K562 (cell line): Measurements from ENCODE around the gene CD300LD. TPM values are rescaled to one million over a fixed set of nuclear protein-coding genes. Genes with fewer than 3 reads are reported as not detected.

Experiments
- ATAC-seq: fragments of 200-7000 bp; cut with Tn5 transposase; 3 replicates; pipeline ENCODE4 v1.9.1; 2020; ENCODE audit warnings: moderate library complexity
- BruUV-seq: library from RNA; stranded (reverse); fragments of 400-500 nt; replicated peaks from 2 replicates; lab custom pipeline; 2021; lab: Mats Ljungman, UMichigan
- CTCF ChIA-PET: fragments of 300-600 bp; formaldehyde crosslinking; extraction: SDS; loops from one replicate; lab custom pipeline; 2021; ENCODE audit warnings: low intra/inter-chr PET ratio; lab: Yijun Ruan, JAX
- POLR2A ChIA-PET: fragments of 300-600, 350-650 bp; sonication (Branson Sonifier 250); formaldehyde crosslinking; extraction: SDS; loops from one replicate; lab custom pipeline; 2021; ENCODE audit warnings: antibody characterized with exemption, inconsistent platforms; lab: Yijun Ruan, JAX
- DNase-seq, 4 experiments: peaks; one replicate each; pipeline versions ENCODE4 v3.0.0 to v3.0.0-alpha.2; 2011 to 2018; ENCODE audit warnings: low spot score in 3 of 4, mixed read lengths in 3 of 4; ENCODE audit errors: extremely low read depth in 1 of 4
- FAIRE-seq: peaks from 2 replicates; lab custom pipeline; 2011; peaks lifted over from hg19 to GRCh38; lab: Jason Lieb, UNC
- H2AFZ ChIP-seq: 2 replicates; pipeline ENCODE4 v1.6.0; 2011; ENCODE audit warnings: low read depth, low read length, control low read depth, inconsistent platforms
- H3K27ac ChIP-seq: fragments of 200-600 bp; 3 replicates; pipeline ENCODE4 v1.8.0; 2011; ENCODE audit warnings: low read depth, mild to moderate bottlenecking, control low read depth, inconsistent platforms, low read length, moderate library complexity, mixed read lengths; ENCODE audit errors: extremely low read depth
- H3K27me3 ChIP-seq, 2 experiments: fragments of 300-600 bp in 1 of 2; 2 replicates in 1 of 2; 3 replicates in 1 of 2; pipeline versions ENCODE4 v1.6.0 to v1.8.0; 2011; ENCODE audit warnings: inconsistent platforms in 2 of 2, low read length in 2 of 2, mild to moderate bottlenecking in 1 of 2, mixed read lengths in 1 of 2, moderate library complexity in 1 of 2; ENCODE audit not compliant: control insufficient read depth in 2 of 2, insufficient read depth in 2 of 2
- H3K36me3 ChIP-seq: fragments of 300-600 bp; 3 replicates; pipeline ENCODE4 v1.8.0; 2011; ENCODE audit warnings: mild to moderate bottlenecking, low read length, inconsistent platforms; ENCODE audit not compliant: control insufficient read depth, insufficient read depth
- H3K4me1 ChIP-seq, 2 experiments: fragments of 200-600 bp in 1 of 2; replicated peaks in 1 of 2; 2 replicates in 1 of 2; 3 replicates in 1 of 2; pipeline versions ENCODE4 v1.5.1 to v1.8.0; 2011; ENCODE audit warnings: inconsistent platforms in 2 of 2, low read length in 2 of 2, mild to moderate bottlenecking in 1 of 2, mixed read lengths in 1 of 2, moderate library complexity in 1 of 2; ENCODE audit not compliant: control insufficient read depth in 2 of 2, insufficient read depth in 2 of 2
- H3K4me2 ChIP-seq: 2 replicates; pipeline ENCODE4 v1.6.1; 2011; ENCODE audit warnings: low read length, control low read depth, inconsistent platforms, mixed read lengths; ENCODE audit not compliant: insufficient read depth
- H3K4me3 ChIP-seq: fragments of 200-600 bp; sonication (generic), shearing (Covaris generic); 2 replicates; pipeline ENCODE4 v1.5.1; 2016; ENCODE audit warnings: control low read depth, inconsistent platforms
- H3K79me2 ChIP-seq: fragments of 200-600 bp; 3 replicates; pipeline ENCODE4 v1.8.0; 2011; ENCODE audit warnings: low read length, inconsistent platforms; ENCODE audit not compliant: control insufficient read depth, insufficient read depth
- H3K9ac ChIP-seq, 2 experiments: 2 replicates each; pipeline versions ENCODE4 v1.6.0 to v1.6.1; 2011; ENCODE audit warnings: low read depth in 2 of 2, low read length in 2 of 2, control low read depth in 1 of 2, inconsistent platforms in 1 of 2, mild to moderate bottlenecking in 1 of 2, mixed read lengths in 1 of 2; ENCODE audit not compliant: insufficient read depth in 1 of 2
- H3K9me1 ChIP-seq: one replicate; pipeline ENCODE4 v1.6.0; 2011; ENCODE audit warnings: inconsistent platforms, mild to moderate bottlenecking, low read length, moderate library complexity; ENCODE audit not compliant: control insufficient read depth, insufficient read depth
- H3K9me3 ChIP-seq: replicated peaks from 2 replicates; pipeline ENCODE4 v1.5.1; 2011; ENCODE audit warnings: low read depth, low read length, inconsistent platforms; ENCODE audit not compliant: control insufficient read depth, insufficient read depth
- H4K20me1 ChIP-seq: replicated peaks from 2 replicates; pipeline ENCODE4 v1.6.1; 2011; ENCODE audit warnings: low read length, inconsistent platforms, mixed read lengths; ENCODE audit not compliant: control insufficient read depth, insufficient read depth
- C11orf30 ChIP-seq: fragments of 450-650 bp; IDR thresholded peaks from 2 replicates; pipeline ENCODE4 v1.6.1; 2016; ENCODE audit warnings: low read depth, mild to moderate bottlenecking
- DIDO1 ChIP-seq: fragments of 450-650 bp; IDR thresholded peaks from 2 replicates; pipeline ENCODE4 v1.6.1; 2016; ENCODE audit warnings: low read depth, missing biosample characterization, missing genetic modification characterization
- WGBS: fragments of 100-300 bp; shearing (Covaris generic); methylation state at CpG from one replicate; pipeline ENCODE4 v1.1.6; 2016; ENCODE audit warnings: low coverage, mixed read lengths; ENCODE audit not compliant: insufficient coverage; ENCODE audit errors: missing lambda C conversion rate; 5-methylcytosine and 5-hydroxymethylcytosine counted together
- in situ Hi-C: fragments of 300-500 bp; cut with MboI; formaldehyde crosslinking; loops from 4 replicates; pipeline ENCODE4 v1.15.0; 2018; ENCODE audit warnings: inconsistent platforms, mixed read lengths
- intact Hi-C: fragments of 100-400 bp; cut with micrococcal nuclease; formaldehyde crosslinking; loops from 2 replicates; pipeline ENCODE4 v1.14.2; 2022
- polyA plus RNA-seq, 8 experiments: library from polyadenylated mRNA; depleted of rRNA in 4 of 8; stranded (reverse) in 5 of 8; unstranded in 3 of 8; fragments of >200 nt; fragmentation: Nextera tagmentation in 2 of 8; fragmentation: Illumina TruSeq in 1 of 8; extraction: Ambion mirVana in 2 of 8; extraction: Trizol in 1 of 8; gene quantifications; 2 replicates each; pipeline versions ENCODE4 v1.2.1 to v1.2.3, GENCODE V29; 2011 to 2014; ENCODE audit warnings: inconsistent platforms in 1 of 8, missing spikeins in 1 of 8
- total RNA-seq, 7 experiments: library from RNA; depleted of rRNA in 6 of 7; stranded (reverse); fragments of >200 nt in 6 of 7; fragmentation: Illumina TruSeq in 2 of 7; extraction: Trizol in 2 of 7; gene quantifications; 2 replicates each; pipeline versions ENCODE4 v1.2.1 to v1.2.3, GENCODE V29; 2011 to 2021; ENCODE audit warnings: low replicate concordance in 1 of 7
- TF ChIP-seq, protein P1 (sequence below): IDR thresholded peaks from 2 replicates; pipeline ENCODE4 v1.6.1; 2014; ENCODE audit warnings: antibody characterized with exemption
- TF ChIP-seq, protein P2 (sequence below): sonication (generic); IDR thresholded peaks from 2 replicates; pipeline ENCODE4 v1.6.1; 2016

CD300LD gene
- total and polyA plus RNA-seq, 9 of the 15 experiments (the other 6 are each of a cell fraction or from before 2014, with no cell fraction given), result not detected

DNA sequence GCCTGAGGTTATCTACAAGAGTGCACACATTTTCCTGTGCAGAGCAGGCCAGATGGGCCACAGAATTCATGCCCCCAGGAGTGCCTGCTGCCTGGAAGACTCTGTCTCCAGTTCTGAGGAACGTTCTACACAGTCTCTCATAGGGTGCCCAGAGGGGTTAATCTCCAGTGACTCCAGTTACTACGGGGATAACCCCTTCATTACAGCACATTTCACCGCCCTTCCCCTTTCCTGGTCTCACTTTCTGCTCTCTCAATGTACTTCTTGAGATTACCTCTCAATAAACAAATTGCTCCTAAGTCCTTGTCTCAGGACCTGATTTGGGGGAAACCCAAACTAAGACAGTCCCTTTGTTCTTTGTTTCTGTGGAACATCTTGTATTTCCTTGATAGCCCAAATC, 30.5 kb downstream of the CD300LD start:
- DNase-seq (no peak), ATAC-seq (no peak), FAIRE-seq (no peak)
- Histone ChIP-seq H3K9me3 (no peaks in the 10 kb centered on the region), H3K4me2 (no peak overlapping the region), H3K79me2 (no peaks in the 10 kb centered on the region), H3K27me3 (peaks cover 2 to 32% of the 10 kb centered on the region in 2 experiments; a peak in 4 of 5 replicates), H3K4me3 (no peak overlapping the region), H3K4me1 (no peaks in the 10 kb centered on the region), H3K27ac (no peak overlapping the region), H3K9ac (no peak overlapping the region), H2AFZ (no peak overlapping the region), H3K9me1 (no peaks in the 10 kb centered on the region)
- ChIA-PET CTCF (no interaction called here), POLR2A (interaction anchor here (0.6 kb wide), 1 partner anchor 145 kb away, joined by 3 read pairs; no protein-coding TSS in a partner anchor)
- WGBS, result 0% methylated on average over 3 of the region's 3 CpGs
- intact Hi-C loops, result no loop called here
- in situ Hi-C loops, result no loop called here
- TF ChIP-seq C11orf30 (no peak), DIDO1 (no peak)
- TF ChIP-seq, protein P1, sequence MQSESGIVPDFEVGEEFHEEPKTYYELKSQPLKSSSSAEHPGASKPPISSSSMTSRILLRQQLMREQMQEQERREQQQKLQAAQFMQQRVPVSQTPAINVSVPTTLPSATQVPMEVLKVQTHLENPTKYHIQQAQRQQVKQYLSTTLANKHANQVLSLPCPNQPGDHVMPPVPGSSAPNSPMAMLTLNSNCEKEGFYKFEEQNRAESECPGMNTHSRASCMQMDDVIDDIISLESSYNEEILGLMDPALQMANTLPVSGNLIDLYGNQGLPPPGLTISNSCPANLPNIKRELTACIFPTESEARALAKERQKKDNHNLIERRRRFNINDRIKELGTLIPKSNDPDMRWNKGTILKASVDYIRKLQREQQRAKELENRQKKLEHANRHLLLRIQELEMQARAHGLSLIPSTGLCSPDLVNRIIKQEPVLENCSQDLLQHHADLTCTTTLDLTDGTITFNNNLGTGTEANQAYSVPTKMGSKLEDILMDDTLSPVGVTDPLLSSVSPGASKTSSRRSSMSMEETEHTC, result no peak
- TF ChIP-seq, protein P2, sequence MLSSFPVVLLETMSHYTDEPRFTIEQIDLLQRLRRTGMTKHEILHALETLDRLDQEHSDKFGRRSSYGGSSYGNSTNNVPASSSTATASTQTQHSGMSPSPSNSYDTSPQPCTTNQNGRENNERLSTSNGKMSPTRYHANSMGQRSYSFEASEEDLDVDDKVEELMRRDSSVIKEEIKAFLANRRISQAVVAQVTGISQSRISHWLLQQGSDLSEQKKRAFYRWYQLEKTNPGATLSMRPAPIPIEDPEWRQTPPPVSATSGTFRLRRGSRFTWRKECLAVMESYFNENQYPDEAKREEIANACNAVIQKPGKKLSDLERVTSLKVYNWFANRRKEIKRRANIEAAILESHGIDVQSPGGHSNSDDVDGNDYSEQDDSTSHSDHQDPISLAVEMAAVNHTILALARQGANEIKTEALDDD, result no peak
- TF ChIP-seq, all 486 proteins: peak for 0
- no peaks in the 10 kb centered on the region for H3K36me3 ChIP-seq
- no TSS peak for BruUV-seq
- H4K20me1 ChIP-seq, result no peaks in the 10 kb centered on the region; the same call in 1 of the 2 replicates
